HepG2 (cell line): Measurements from ENCODE around the gene GFRA1. TPM values are rescaled to one million over a fixed set of nuclear protein-coding genes. Genes with fewer than 3 reads are reported as not detected.

Source experiments
- ATAC-seq: fragments of 200-7000 bp; cut with Tn5 transposase; 3 replicates; pipeline ENCODE4 v1.9.1; 2020; ENCODE audit warnings: mild to moderate bottlenecking, moderate library complexity
- BruUV-seq: library from RNA; stranded (reverse); fragments of 400-500 nt; replicated peaks from 2 replicates; lab custom pipeline; 2021; lab: Mats Ljungman, UMichigan
- CTCF ChIA-PET: fragments of 300-600 bp; formaldehyde crosslinking; extraction: SDS; loops from one replicate; lab custom pipeline; 2021; ENCODE audit warnings: low total read pairs, inconsistent platforms, low intra/inter-chr PET ratio; lab: Yijun Ruan, JAX
- POLR2A ChIA-PET: fragments of 350-600 bp; sonication (Branson Sonifier 250); formaldehyde crosslinking; loops from one replicate; lab custom pipeline; 2020; ENCODE audit warnings: antibody characterized with exemption, inconsistent platforms; lab: Yijun Ruan, JAX
- DNase-seq: peaks from one replicate; pipeline ENCODE4 v3.0.0-alpha.2; 2015; ENCODE audit warnings: low spot score
- FAIRE-seq: peaks from 3 replicates; lab custom pipeline; 2011; peaks lifted over from hg19 to GRCh38; lab: Jason Lieb, UNC
- H2AFZ ChIP-seq: one replicate; pipeline ENCODE4 v1.6.1; 2011; ENCODE audit warnings: low read length, inconsistent platforms
- H3K27ac ChIP-seq: fragments of 300-600 bp; 3 replicates; pipeline ENCODE4 v1.8.0; 2011; ENCODE audit warnings: mixed run types, mild to moderate bottlenecking, mixed read lengths, low read length, inconsistent platforms; ENCODE audit not compliant: insufficient read depth; ENCODE audit errors: extremely low read length
- H3K27me3 ChIP-seq, 2 experiments: fragments of 200-600 bp in 1 of 2; 2 replicates in 1 of 2; 3 replicates in 1 of 2; pipeline versions ENCODE4 v1.6.0 to v1.8.0; 2011; ENCODE audit warnings: low read length in 2 of 2, mild to moderate bottlenecking in 2 of 2, moderate library complexity in 2 of 2, inconsistent platforms in 1 of 2; ENCODE audit not compliant: insufficient read depth in 2 of 2, control insufficient read depth in 1 of 2
- H3K36me3 ChIP-seq, 2 experiments: fragments of 200-600 bp in 1 of 2; replicated peaks in 1 of 2; 2 replicates in 1 of 2; 3 replicates in 1 of 2; pipeline versions ENCODE4 v1.5.1 to v1.8.0; 2011; ENCODE audit warnings: low read length in 2 of 2, inconsistent platforms in 1 of 2; ENCODE audit not compliant: insufficient read depth in 2 of 2, control insufficient read depth in 1 of 2
- H3K4me1 ChIP-seq: 2 replicates; pipeline ENCODE4 v1.5.1; 2012; ENCODE audit warnings: low read length, inconsistent platforms; ENCODE audit not compliant: insufficient read depth
- H3K4me2 ChIP-seq: 2 replicates; pipeline ENCODE4 v1.6.0; 2011; ENCODE audit warnings: low read depth, low read length, inconsistent platforms
- H3K4me3 ChIP-seq, 3 experiments: fragments of 200-600 bp in 1 of 3; sonication (generic), shearing (Covaris generic) in 1 of 3; replicated peaks in 1 of 3; 2 replicates each; pipeline ENCODE4 v1.5.1; 2011 to 2016; ENCODE audit warnings: low read length in 3 of 3, inconsistent platforms in 2 of 3, low read depth in 2 of 3, mild to moderate bottlenecking in 2 of 3, control low read depth in 1 of 3, mixed read lengths in 1 of 3; ENCODE audit not compliant: insufficient read depth in 1 of 3
- H3K79me2 ChIP-seq: one replicate; pipeline ENCODE4 v1.6.1; 2011; ENCODE audit warnings: low read length, inconsistent platforms; ENCODE audit not compliant: insufficient read depth
- H3K9ac ChIP-seq: 2 replicates; pipeline ENCODE4 v1.6.0; 2011; ENCODE audit warnings: mild to moderate bottlenecking, low read depth, low read length, inconsistent platforms; ENCODE audit not compliant: insufficient read depth
- H3K9me3 ChIP-seq: 2 replicates; pipeline ENCODE4 v1.5.1; 2012; ENCODE audit warnings: mild to moderate bottlenecking, low read length
- H4K20me1 ChIP-seq: 2 replicates; pipeline ENCODE4 v1.6.0; 2011; ENCODE audit warnings: inconsistent platforms, mild to moderate bottlenecking, low read length, moderate library complexity; ENCODE audit not compliant: insufficient read depth
- KDM5B ChIP-seq: sonication (generic); formaldehyde crosslinking; IDR thresholded peaks from 2 replicates; pipeline ENCODE4 v1.4.0; 2020; ENCODE audit warnings: missing genetic modification reagents, mild to moderate bottlenecking, borderline replicate concordance
- NKX3-1 ChIP-seq: sonication (generic); formaldehyde crosslinking; IDR thresholded peaks from 2 replicates; pipeline ENCODE4 v1.5.0; 2020; ENCODE audit warnings: missing genetic modification reagents
- ONECUT2 ChIP-seq: sonication (generic); formaldehyde crosslinking; IDR thresholded peaks from 2 replicates; pipeline ENCODE4 v1.4.0; 2020; ENCODE audit warnings: missing genetic modification reagents
- REL ChIP-seq: sonication (generic); formaldehyde crosslinking; conservative IDR thresholded peaks from 2 replicates; pipeline ENCODE4 v1.8.0; 2022; ENCODE audit warnings: mild to moderate bottlenecking, missing genetic modification reagents, moderate library complexity
- ZNF570 ChIP-seq: sonication (generic); formaldehyde crosslinking; IDR thresholded peaks from 2 replicates; pipeline ENCODE4 v1.4.0; 2020; ENCODE audit warnings: mild to moderate bottlenecking, missing genetic modification reagents, borderline replicate concordance
- ZNF614 ChIP-seq: IDR thresholded peaks from 2 replicates; pipeline ENCODE4 v1.6.1; 2018; ENCODE audit warnings: missing biosample characterization, missing genetic modification reagents, inconsistent platforms, borderline replicate concordance
- ZNF687 ChIP-seq: sonication (generic); formaldehyde crosslinking; IDR thresholded peaks from 2 replicates; pipeline ENCODE4 v1.5.1; 2020; ENCODE audit warnings: mild to moderate bottlenecking, missing genetic modification reagents, moderate library complexity
- WGBS: methylation state at CpG from one replicate; pipeline ENCODE4 v1.1.6; 2017; ENCODE audit warnings: low lambda C conversion rate; 5-methylcytosine and 5-hydroxymethylcytosine counted together
- in situ Hi-C: cut with HindIII; loops from 2 replicates; pipeline ENCODE4 v1.10.0; 2017; ENCODE audit warnings: low pct_unique_long_range_greater_than_20kb; ENCODE audit not compliant: extremely low pct_ligation_motif_present
- intact Hi-C: fragments of 100-400 bp; cut with micrococcal nuclease; formaldehyde crosslinking; loops from one replicate; pipeline ENCODE4 v1.10.0; 2022; ENCODE audit not compliant: unreplicated experiment
- polyA plus RNA-seq, 8 experiments: library from polyadenylated mRNA; depleted of rRNA in 3 of 8; stranded (reverse) in 7 of 8; unstranded in 1 of 8; fragments of >200 nt; fragmentation: Illumina TruSeq in 4 of 8; extraction: Trizol in 4 of 8; gene quantifications; 2 replicates each; pipeline versions ENCODE4 v1.2.1 to v1.2.3, GENCODE V29; 2011 to 2016; ENCODE audit warnings: low read depth in 4 of 8, missing spikeins in 1 of 8, mixed read lengths in 1 of 8; ENCODE audit not compliant: insufficient read depth in 1 of 8
- total RNA-seq, 5 experiments: library from RNA; depleted of rRNA; stranded (reverse); fragments of >200 nt; fragmentation: Illumina TruSeq; extraction: Trizol; gene quantifications; 2 replicates each; pipeline ENCODE4 v1.2.3, GENCODE V29; 2016; ENCODE audit warnings: low read depth in 1 of 5

GFRA1 gene
- total and polyA plus RNA-seq, 2 of the 13 experiments (the other 11 are each of a cell fraction or from before 2014, with no cell fraction given), result not detected

DNA sequence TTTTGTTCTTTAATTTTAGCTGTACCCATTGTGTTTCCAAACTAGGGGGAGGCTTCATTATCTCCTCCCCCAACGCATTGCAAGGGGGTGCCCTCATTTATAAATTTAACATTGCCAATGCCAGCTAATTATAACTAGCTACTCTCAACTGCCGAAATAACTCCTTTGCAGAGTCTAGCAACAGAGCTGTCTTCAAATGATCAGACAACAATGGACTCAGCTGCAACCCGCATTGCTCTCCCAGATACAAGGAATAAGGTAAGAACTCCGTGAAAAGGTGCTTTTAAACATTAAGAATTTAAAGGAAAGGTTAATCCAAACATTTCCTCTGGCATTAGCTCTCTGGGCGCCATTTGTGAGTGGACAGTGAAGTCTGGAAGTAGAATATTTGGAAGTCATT is 116.2 kb downstream of the GFRA1 start:
- no peaks in the 10 kb centered on the region for H3K36me3 ChIP-seq
- TF ChIP-seq NKX3-1 (CRISPR knock-in tag), result no peak
- TF ChIP-seq KDM5B (CRISPR knock-in tag), result no peak
- no peak for TF ChIP-seq REL
- TF ChIP-seq ONECUT2 (CRISPR knock-in tag), result no peak
- TF ChIP-seq ZNF570, result no peak
- no peak for TF ChIP-seq ZNF614 (CRISPR knock-in tag)
- TF ChIP-seq, all 625 proteins: peak for 0
- Histone ChIP-seq H3K27ac (no peak overlapping the region), H3K79me2 (no peaks in the 10 kb centered on the region), H3K9ac (no peak overlapping the region), H3K27me3 (no peaks in the 10 kb centered on the region), H2AFZ (no peak overlapping the region), H3K4me1 (no peaks in the 10 kb centered on the region), H4K20me1 (no peaks in the 10 kb centered on the region), H3K4me3 (no peak overlapping the region), H3K9me3 (peaks cover under 1% of the 10 kb centered on the region; the same call in 1 of the 2 replicates), H3K4me2 (no peak overlapping the region)
- intact Hi-C loops (no loop called here), in situ Hi-C loops (no loop called here)
- POLR2A ChIA-PET, result no interaction called here
- FAIRE-seq (no peak), ATAC-seq (no peak), DNase-seq (no peak)
- CTCF ChIA-PET, result no interaction called here
- WGBS, result 16% methylated on average over 5 of the region's 5 CpGs
- no TSS peak for BruUV-seq

DNA sequence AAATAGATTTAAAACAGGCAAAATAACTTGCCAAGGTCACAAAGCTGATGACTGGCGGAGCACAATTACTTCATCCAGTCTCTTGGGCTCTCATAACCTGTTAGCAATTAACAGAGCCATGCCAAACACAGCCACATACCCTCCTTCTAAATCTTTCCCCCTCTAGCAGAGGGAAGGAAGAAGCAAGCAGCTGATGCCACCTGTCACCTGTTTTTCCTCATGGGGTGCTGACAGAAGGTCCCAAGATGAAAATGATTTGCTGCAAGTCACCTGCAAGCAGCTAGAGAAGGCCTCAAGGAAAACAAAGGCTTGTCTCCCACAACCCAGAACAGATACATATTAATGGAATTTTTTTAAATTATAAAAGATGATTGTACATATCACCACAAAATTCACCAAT is 117.8 kb downstream of the GFRA1 start:
- no peak for FAIRE-seq
- TF ChIP-seq ZNF687, result no peak
- TF ChIP-seq, all 625 proteins: peak for 0
- H3K79me2 ChIP-seq, result no peaks in the 10 kb centered on the region
- in situ Hi-C loops, result no loop called here
- H3K9ac ChIP-seq, result no peak overlapping the region
- no peak for ATAC-seq
- DNase-seq, result no peak
- no TSS peak for BruUV-seq
- no peaks in the 10 kb centered on the region for H3K9me3 ChIP-seq
- H3K4me2 ChIP-seq, result no peak overlapping the region
- no peaks in the 10 kb centered on the region for H4K20me1 ChIP-seq
- H3K27me3 ChIP-seq, result no peaks in the 10 kb centered on the region
- no peak overlapping the region for H2AFZ ChIP-seq
- 10% methylated on average over 1 of the region's 1 CpG for WGBS
- H3K36me3 ChIP-seq, result no peaks in the 10 kb centered on the region
- CTCF ChIA-PET, result no interaction called here
- H3K4me1 ChIP-seq, result no peaks in the 10 kb centered on the region
- intact Hi-C loops, result no loop called here
- no peak overlapping the region for H3K27ac ChIP-seq
- H3K4me3 ChIP-seq, result no peak overlapping the region
- POLR2A ChIA-PET, result no interaction called here
